Panc1 (cell line): ENCODE results near the gene EGFL7. TPM values are rescaled to one million over a fixed set of nuclear protein-coding genes. Genes with fewer than 3 reads are reported as not detected.

Experiments used
- ATAC-seq: fragments of 200-7000 bp; cut with Tn5 transposase; 2 replicates; pipeline ENCODE4 v1.9.1; 2020; ENCODE audit warnings: mild to moderate bottlenecking, moderate library complexity
- BruUV-seq: library from RNA; stranded (reverse); fragments of 400-500 nt; replicated peaks from 2 replicates; lab custom pipeline; 2021; lab: Mats Ljungman, UMichigan
- CTCF ChIA-PET: fragments of 300-600 bp; sonication (Branson Sonifier 250); formaldehyde crosslinking; loops from one replicate; lab custom pipeline; 2022; ENCODE audit warnings: antibody characterized with exemption; lab: Charles Lee
- POLR2A ChIA-PET: fragments of 300-600 bp; sonication (Branson Sonifier 250); formaldehyde crosslinking; loops from one replicate; lab custom pipeline; 2022; ENCODE audit warnings: antibody characterized with exemption; lab: Charles Lee
- DNase-seq: peaks from one replicate; pipeline ENCODE4 v3.0.0-alpha.2; 2010; ENCODE audit warnings: low read depth, low spot score
- H3K27ac ChIP-seq: 2 replicates; pipeline ENCODE4 v1.5.1; 2011; ENCODE audit warnings: mild to moderate bottlenecking, low read length, inconsistent platforms
- H3K27me3 ChIP-seq: fragments of 200-500 bp; sonication (Bioruptor generic); 2 replicates; pipeline ENCODE4 v1.6.0; 2014; ENCODE audit warnings: low read length, inconsistent platforms; ENCODE audit not compliant: control insufficient read depth, insufficient read depth
- H3K36me3 ChIP-seq: fragments of 200-500 bp; sonication (Bioruptor generic); 2 replicates; pipeline ENCODE4 v1.5.1; 2014; ENCODE audit warnings: inconsistent platforms, mild to moderate bottlenecking, low read length, moderate library complexity; ENCODE audit not compliant: control insufficient read depth, insufficient read depth
- H3K4me1 ChIP-seq: 2 replicates; pipeline ENCODE4 v1.5.1; 2011; ENCODE audit warnings: inconsistent platforms, mild to moderate bottlenecking, low read length, moderate library complexity; ENCODE audit not compliant: control insufficient read depth, insufficient read depth
- H3K4me3 ChIP-seq, 2 experiments: 2 replicates each; pipeline ENCODE4 v1.5.1; 2011 to 2012; ENCODE audit warnings: low read depth in 2 of 2, low read length in 2 of 2, mild to moderate bottlenecking in 2 of 2, inconsistent platforms in 1 of 2, moderate library complexity in 1 of 2
- H3K9me3 ChIP-seq: fragments of 200-500 bp; sonication (Bioruptor generic); 2 replicates; pipeline ENCODE4 v1.5.1; 2014; ENCODE audit warnings: low read depth, mild to moderate bottlenecking, inconsistent platforms, low read length, moderate library complexity; ENCODE audit not compliant: control insufficient read depth, insufficient read depth
- POLR2AphosphoS5 ChIP-seq: IDR thresholded peaks from 2 replicates; pipeline ENCODE4 v1.6.1; 2012; ENCODE audit warnings: mild to moderate bottlenecking, low read depth, low read length, moderate library complexity
- REST ChIP-seq, 2 experiments: IDR thresholded peaks; 2 replicates each; pipeline ENCODE4 v1.6.1; 2011 to 2012; ENCODE audit warnings: low read depth in 2 of 2, control low read depth in 1 of 2, low read length in 1 of 2, mild to moderate bottlenecking in 1 of 2, moderate library complexity in 1 of 2; ENCODE audit not compliant: insufficient read depth in 1 of 2
- SIN3A ChIP-seq: IDR thresholded peaks from 2 replicates; pipeline ENCODE4 v1.6.1; 2012; ENCODE audit warnings: low read depth, mild to moderate bottlenecking, low read length, moderate library complexity, borderline replicate concordance; ENCODE audit not compliant: insufficient read depth
- TCF7L2 ChIP-seq: IDR thresholded peaks from 2 replicates; pipeline ENCODE4 v1.6.1; 2011; ENCODE audit warnings: mild to moderate bottlenecking, low read depth, low read length, inconsistent platforms
- in situ Hi-C: cut with HindIII; loops from 2 replicates; pipeline ENCODE4 v1.10.0; 2016; ENCODE audit warnings: low sequenced_read_pairs, low pct_unique_long_range_greater_than_20kb
- intact Hi-C: fragments of 100-400 bp; cut with micrococcal nuclease; formaldehyde crosslinking; loops from one replicate; pipeline ENCODE4 v1.10.0; 2022; ENCODE audit not compliant: unreplicated experiment
- total RNA-seq: library from RNA; stranded (reverse); gene quantifications from one replicate; pipeline ENCODE4 v1.2.1, GENCODE V29; 2021; ENCODE audit not compliant: unreplicated experiment
- TF ChIP-seq, protein P1 (sequence below): fragments of 450-650 bp; IDR thresholded peaks from 2 replicates; pipeline ENCODE4 v1.5.1; 2017; ENCODE audit warnings: mild to moderate bottlenecking

EGFL7 gene
- total RNA-seq, 1 experiment from 2014 or later, result 42.3 TPM

GRCh38 chr9:136685216-136685615 lies 22.5 kb downstream of the EGFL7 start:
- Histone ChIP-seq H3K4me3 (peak overlapping the region in 1 of 2 experiments; percentile 65; a peak in 1 of 4 replicates), H3K27me3 (no peaks in the 10 kb centered on the region), H3K36me3 (no peaks in the 10 kb centered on the region), H3K4me1 (peaks cover 20% of the 10 kb centered on the region; the same call in 1 of the 2 replicates), H3K9me3 (no peaks in the 10 kb centered on the region), H3K27ac (no peak overlapping the region)
- TF ChIP-seq, protein P1, sequence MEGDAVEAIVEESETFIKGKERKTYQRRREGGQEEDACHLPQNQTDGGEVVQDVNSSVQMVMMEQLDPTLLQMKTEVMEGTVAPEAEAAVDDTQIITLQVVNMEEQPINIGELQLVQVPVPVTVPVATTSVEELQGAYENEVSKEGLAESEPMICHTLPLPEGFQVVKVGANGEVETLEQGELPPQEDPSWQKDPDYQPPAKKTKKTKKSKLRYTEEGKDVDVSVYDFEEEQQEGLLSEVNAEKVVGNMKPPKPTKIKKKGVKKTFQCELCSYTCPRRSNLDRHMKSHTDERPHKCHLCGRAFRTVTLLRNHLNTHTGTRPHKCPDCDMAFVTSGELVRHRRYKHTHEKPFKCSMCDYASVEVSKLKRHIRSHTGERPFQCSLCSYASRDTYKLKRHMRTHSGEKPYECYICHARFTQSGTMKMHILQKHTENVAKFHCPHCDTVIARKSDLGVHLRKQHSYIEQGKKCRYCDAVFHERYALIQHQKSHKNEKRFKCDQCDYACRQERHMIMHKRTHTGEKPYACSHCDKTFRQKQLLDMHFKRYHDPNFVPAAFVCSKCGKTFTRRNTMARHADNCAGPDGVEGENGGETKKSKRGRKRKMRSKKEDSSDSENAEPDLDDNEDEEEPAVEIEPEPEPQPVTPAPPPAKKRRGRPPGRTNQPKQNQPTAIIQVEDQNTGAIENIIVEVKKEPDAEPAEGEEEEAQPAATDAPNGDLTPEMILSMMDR, result no peak
- TF ChIP-seq POLR2AphosphoS5 (no peak), TCF7L2 (no peak), REST (IDR thresholded peaks at IDR 0.05; ENCODE audit: insufficient read depth in 1 of 2, low read depth in 2 of 2, low read length in 1 of 2) (no peak), SIN3A (no peak)
- intact Hi-C loops, result no loop called here
- ChIA-PET POLR2A (no interaction called here), CTCF (no interaction called here)
- no peak for ATAC-seq
- DNase-seq, result no peak
- in situ Hi-C loops, result no loop called here
- BruUV-seq, result no TSS peak

- DNase-seq (no peak), ATAC-seq (no peak)
- Histone ChIP-seq H3K4me3 (peak overlapping the region; percentile 63 to 65), H3K9me3 (no peaks in the 10 kb centered on the region), H3K4me1 (peaks cover 20% of the 10 kb centered on the region; the same call in 1 of the 2 replicates), H3K27me3 (no peaks in the 10 kb centered on the region), H3K36me3 (no peaks in the 10 kb centered on the region), H3K27ac (peak overlapping the region; percentile 77)
- ChIA-PET POLR2A (no interaction called here), CTCF (no interaction called here)
- BruUV-seq, result no TSS peak
- TF ChIP-seq, protein P1, result no peak
- no peak for TF ChIP-seq POLR2AphosphoS5
- no peak for TF ChIP-seq REST (IDR thresholded peaks at IDR 0.05; ENCODE audit: insufficient read depth in 1 of 2, low read depth in 2 of 2, low read length in 1 of 2)
- no peak for TF ChIP-seq TCF7L2
- no peak for TF ChIP-seq SIN3A
- in situ Hi-C loops, result no loop called here
- intact Hi-C loops, result no loop called here
These were observed 23.2 kb downstream of the EGFL7 start for GRCh38 chr9:136685790-136686533.
